Measurements from ENCODE around the gene PRRG3.

Gene PRRG3

DNA sequence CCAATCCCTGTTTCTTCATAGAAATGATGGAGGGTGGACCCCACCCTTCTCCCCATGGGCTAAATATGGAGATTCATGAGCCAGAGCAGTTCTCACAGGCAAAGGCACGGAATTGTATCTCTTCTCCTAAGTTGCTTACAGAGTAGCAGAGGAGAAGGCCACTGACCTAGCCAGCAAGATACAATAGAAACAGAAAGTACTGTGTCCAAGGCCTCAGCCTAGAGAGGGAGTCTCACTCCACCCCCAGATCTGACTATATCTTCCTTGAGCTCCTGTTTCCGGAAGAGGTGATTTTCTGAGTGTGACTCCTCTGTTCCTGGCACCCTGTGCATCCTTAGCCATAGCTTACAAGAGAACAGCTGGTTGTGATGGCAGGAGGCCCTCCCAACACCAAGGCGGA, 20.5 kb downstream of the PRRG3 start, which contains the start of gene FATE1:
FATE1 (plus strand) TSS at position 284 of the 400 bp plus-strand sequence; CDS start at position 369, 85 bp downstream.
- no peak within 1 kb of the TSS for H3K4me3 ChIP-seq
- intact Hi-C loops (cut with DNase I; ENCODE audit: low total_unique reads), result no loop called here
- no peak within 1 kb of the TSS for H3K27ac ChIP-seq
- no peaks in the 10 kb centered on the region for H3K36me3 ChIP-seq
- no peaks in the 10 kb centered on the region for H3K27me3 ChIP-seq
- DNase-seq, result no peak
- H3K4me1 ChIP-seq, result no peaks in the 10 kb centered on the region
- TF ChIP-seq, protein P1, sequence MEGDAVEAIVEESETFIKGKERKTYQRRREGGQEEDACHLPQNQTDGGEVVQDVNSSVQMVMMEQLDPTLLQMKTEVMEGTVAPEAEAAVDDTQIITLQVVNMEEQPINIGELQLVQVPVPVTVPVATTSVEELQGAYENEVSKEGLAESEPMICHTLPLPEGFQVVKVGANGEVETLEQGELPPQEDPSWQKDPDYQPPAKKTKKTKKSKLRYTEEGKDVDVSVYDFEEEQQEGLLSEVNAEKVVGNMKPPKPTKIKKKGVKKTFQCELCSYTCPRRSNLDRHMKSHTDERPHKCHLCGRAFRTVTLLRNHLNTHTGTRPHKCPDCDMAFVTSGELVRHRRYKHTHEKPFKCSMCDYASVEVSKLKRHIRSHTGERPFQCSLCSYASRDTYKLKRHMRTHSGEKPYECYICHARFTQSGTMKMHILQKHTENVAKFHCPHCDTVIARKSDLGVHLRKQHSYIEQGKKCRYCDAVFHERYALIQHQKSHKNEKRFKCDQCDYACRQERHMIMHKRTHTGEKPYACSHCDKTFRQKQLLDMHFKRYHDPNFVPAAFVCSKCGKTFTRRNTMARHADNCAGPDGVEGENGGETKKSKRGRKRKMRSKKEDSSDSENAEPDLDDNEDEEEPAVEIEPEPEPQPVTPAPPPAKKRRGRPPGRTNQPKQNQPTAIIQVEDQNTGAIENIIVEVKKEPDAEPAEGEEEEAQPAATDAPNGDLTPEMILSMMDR (IDR thresholded peaks at IDR 0.05), result no peak
- H3K9me3 ChIP-seq, result no peaks in the 10 kb centered on the region

DNA sequence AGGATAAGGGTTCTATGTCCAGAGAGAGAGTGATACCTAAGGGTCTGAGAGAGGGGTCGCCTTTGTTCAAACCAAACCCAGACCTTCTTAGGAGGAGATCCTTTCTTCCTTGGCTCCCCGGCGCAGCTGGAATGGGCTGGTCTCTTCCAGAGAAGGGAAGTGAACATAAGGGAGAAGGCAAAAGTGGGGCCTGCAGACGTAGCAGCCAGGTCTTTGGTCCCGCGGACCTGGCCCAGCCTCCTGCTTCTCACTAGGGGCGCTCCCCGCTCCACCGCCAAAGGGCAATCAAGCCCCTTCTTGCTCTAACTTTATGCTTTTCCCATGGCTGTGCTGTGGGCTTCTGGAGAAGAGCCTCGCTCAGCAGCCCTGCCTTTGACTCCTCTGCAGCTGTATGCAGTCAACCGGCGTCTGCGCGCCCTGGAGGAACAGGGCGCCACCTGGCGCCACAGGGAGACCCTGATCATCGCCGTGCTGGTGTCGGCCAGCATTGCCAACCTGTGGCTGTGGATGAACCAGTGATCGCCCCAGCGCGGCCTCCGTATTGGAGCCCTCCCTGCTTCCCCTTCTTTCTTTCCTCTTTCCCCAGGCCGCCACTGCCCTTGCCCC, 27.1 kb downstream of the PRRG3 start:
- intact Hi-C loops (cut with DNase I; ENCODE audit: low total_unique reads), result no loop called here
- Histone ChIP-seq H3K27me3 (no peaks in the 10 kb centered on the region), H3K4me1 (no peaks in the 10 kb centered on the region), H3K4me3 (no peak overlapping the region), H3K36me3 (no peaks in the 10 kb centered on the region), H3K9me3 (no peaks in the 10 kb centered on the region), H3K27ac (no peak overlapping the region)
- peak in 1 of 2 donors; percentile 31 for DNase-seq
- TF ChIP-seq, protein P1 (IDR thresholded peaks at IDR 0.05), result no peak

DNA sequence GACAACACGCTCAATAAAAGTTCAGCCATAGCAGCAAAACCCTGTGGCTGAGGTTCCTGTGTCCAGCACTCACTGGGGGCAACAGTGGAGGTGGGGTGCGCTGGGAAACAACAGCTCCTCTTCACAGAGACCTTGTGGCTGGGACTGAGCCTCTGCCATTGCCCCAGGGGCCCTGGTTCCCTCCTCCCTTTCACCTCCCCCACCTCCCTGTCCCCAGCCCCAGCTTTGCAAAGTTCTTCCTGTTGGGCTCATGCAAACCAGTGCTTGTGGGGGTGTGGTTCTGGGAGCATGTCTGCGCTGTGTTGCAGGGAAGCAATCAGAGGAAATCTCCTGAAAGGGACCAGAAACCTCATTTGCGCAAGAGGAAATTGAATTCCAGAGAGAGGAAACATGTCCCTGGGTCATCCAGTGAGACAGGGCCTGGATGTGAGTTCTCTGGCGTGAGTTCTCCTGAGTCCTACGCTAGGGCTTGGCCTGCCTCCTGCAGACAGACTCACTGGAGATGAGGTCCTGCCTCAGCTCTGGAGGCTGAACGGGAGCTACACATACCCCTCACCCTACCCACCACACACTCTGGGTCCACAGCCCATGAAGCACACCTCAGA, 28.0 kb downstream of the PRRG3 start:
- Histone ChIP-seq H3K4me3 (no peak overlapping the region), H3K36me3 (no peaks in the 10 kb centered on the region), H3K27ac (no peak overlapping the region), H3K4me1 (no peaks in the 10 kb centered on the region), H3K9me3 (no peaks in the 10 kb centered on the region), H3K27me3 (no peaks in the 10 kb centered on the region)
- DNase-seq, result no peak
- TF ChIP-seq, protein P1 (IDR thresholded peaks at IDR 0.05), result no peak
- intact Hi-C loops (cut with DNase I; ENCODE audit: low total_unique reads), result no loop called here

GRCh38 chrX:151724563-151725337, 29.5 kb downstream of the PRRG3 start:
- Histone ChIP-seq H3K4me3 (no peak overlapping the region), H3K27me3 (no peaks in the 10 kb centered on the region), H3K9me3 (no peaks in the 10 kb centered on the region), H3K36me3 (no peaks in the 10 kb centered on the region), H3K4me1 (no peaks in the 10 kb centered on the region), H3K27ac (no peak overlapping the region)
- TF ChIP-seq, protein P1 (IDR thresholded peaks at IDR 0.05), result no peak
- DNase-seq, result no peak
- intact Hi-C loops (cut with DNase I; ENCODE audit: low total_unique reads), result no loop called here

DNA sequence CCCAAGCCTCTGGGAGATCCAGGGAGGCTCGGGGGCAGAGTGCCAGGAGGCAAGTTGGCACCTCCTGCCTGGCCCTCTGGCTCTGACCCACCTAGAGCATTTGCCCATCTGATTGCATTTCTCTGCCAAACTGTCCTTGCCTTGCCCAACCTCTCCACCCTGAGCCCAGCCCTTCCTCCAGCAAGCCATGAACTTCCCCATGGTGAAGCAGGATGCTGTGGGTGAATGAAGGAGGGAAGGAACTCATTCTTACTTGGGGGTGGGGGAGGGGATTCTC, 30.0 kb downstream of the PRRG3 start:
- H3K36me3 ChIP-seq, result no peaks in the 10 kb centered on the region

More for the DNA sequence above, 30.0 kb downstream of the PRRG3 start:
- Histone ChIP-seq H3K9me3 (no peaks in the 10 kb centered on the region), H3K27me3 (no peaks in the 10 kb centered on the region), H3K4me3 (no peak overlapping the region), H3K27ac (no peak overlapping the region), H3K4me1 (no peaks in the 10 kb centered on the region)
- no peak for DNase-seq
- TF ChIP-seq, protein P1 (IDR thresholded peaks at IDR 0.05), result no peak
- intact Hi-C loops (cut with DNase I; ENCODE audit: low total_unique reads), result no loop called here
